ENCODE results near the gene NR1H2.
"Not testable (repeated sequence)": the region's sequence is repeated elsewhere in the genome, so short reads cannot be mapped to it uniquely, and the experiment has no call there.

Gene NR1H2

GRCh38 chr19:50376166-50377050, at the start of gene NR1H2:
Gene NR1H2 (plus strand): TSS chr19:50376457. CDS start chr19:50377606, 1,149 bp downstream.
- DNase-seq = peak; percentile 84

GRCh38 chr19:50327013-50327412, 49.2 kb upstream of the NR1H2 start:
- DNase-seq = no peak

GRCh38 chr19:50327461-50328223, 48.6 kb upstream of the NR1H2 start:
- DNase-seq = no peak

- no peak for DNase-seq
Observed at GRCh38 chr19:50328224-50328872, 47.9 kb upstream of the NR1H2 start.

DNA sequence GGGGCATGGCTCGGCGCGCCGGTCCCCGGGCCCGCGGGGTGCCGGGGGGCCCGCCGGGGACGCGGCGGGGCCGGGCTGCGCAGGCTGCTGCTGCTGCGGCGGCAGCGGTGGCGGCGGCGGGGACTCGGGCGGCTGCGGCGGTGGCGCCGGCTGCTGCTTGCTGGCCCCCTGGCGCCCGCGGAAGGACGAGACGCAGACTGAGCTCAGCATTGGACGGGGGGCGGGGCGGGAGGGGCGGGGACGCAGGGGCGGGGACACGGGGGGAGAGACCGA, 47.4 kb upstream of the NR1H2 start:
- DNase-seq = no peak

DNA sequence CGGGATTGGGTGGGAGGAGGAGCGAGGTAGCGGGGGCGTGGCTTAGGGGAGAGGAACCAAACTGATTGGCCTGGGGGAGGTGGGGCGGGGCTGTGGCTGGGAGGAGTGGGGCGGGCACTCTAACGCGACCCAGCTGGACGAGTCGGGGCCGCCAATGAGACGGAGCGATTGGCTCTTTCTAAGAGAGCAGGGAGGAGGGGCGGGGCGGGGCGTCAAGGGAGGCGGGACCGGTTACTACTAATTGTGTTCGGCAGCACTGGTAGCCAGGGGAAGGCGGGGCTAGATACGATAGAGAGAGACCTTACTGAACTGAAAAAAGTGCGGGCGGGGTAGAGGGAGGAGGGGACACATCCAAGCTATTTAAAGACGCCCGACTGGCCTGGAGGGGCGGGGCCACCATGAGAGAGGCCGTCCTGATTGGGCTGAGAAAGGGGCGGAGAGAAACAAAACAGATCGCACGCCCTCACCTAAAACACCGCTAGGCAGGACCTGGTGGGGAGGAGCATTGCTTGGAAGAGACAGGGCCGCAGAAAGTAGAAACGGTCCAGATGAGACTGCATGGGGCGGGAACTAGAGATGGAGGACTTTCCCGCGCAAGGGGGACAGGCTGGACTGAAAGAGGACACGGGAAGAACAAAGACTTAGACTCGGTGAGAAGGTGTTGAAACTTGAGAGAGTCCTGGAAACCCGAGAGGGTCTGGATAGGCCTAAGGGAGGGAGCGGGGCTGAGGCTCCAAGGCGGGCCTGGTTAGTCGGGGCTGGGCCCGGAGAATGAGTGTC, 46.9 kb upstream of the NR1H2 start, which contains the start of gene KCNC3:
KCNC3 (minus strand) TSS at position 232 of the 780 bp plus-strand sequence. CDS start 295 bp downstream, outside the sequence.
- peak; percentile 17 for DNase-seq

- DNase-seq = not testable (repeated sequence)
Observed at GRCh38 chr19:50329926-50330294, 46.3 kb upstream of the NR1H2 start.

- DNase-seq = no peak
Observed at GRCh38 chr19:50330365-50331078, 45.7 kb upstream of the NR1H2 start.

DNA sequence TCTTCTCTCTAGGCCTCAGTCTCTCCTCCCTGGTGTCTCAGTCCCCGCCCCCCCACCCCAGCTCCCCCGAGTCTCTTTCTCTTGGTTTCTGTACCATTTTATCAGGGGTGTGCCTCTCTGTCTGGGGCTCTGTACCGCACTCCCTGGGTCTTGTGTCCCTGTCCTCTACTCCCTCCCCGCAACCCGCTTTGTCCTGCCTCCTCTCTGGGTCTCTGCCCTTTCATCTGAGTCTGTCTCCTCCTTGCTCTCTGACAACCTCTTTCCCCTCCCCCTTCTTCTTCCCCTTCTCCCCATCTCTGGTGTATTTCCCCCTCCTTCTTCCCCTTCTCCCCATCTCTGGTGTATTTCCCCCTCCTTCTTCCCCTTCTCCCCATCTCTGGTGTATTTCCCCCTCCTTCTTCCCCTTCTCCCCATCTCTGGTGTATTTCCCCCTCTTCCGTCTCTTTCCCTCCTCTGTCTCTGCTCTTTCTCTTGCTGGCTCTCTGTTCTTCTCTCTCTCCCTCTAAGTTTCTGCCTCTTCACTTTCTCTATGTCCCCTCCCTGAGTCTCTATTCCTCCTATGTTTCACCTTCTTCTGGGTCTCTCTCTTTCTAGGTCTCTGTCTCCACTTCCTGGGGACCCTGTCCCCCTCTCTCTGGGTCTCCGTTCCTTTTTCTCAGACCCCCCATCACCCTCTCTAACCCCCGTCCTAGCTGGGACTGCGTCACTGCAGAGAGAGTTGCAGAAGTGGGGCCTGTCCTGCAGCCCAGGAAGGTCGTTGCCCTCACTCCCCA, 44.9 kb upstream of the NR1H2 start:
- DNase-seq = no peak

GRCh38 chr19:50331994-50332243, 44.3 kb upstream of the NR1H2 start:
- no peak for DNase-seq

DNA sequence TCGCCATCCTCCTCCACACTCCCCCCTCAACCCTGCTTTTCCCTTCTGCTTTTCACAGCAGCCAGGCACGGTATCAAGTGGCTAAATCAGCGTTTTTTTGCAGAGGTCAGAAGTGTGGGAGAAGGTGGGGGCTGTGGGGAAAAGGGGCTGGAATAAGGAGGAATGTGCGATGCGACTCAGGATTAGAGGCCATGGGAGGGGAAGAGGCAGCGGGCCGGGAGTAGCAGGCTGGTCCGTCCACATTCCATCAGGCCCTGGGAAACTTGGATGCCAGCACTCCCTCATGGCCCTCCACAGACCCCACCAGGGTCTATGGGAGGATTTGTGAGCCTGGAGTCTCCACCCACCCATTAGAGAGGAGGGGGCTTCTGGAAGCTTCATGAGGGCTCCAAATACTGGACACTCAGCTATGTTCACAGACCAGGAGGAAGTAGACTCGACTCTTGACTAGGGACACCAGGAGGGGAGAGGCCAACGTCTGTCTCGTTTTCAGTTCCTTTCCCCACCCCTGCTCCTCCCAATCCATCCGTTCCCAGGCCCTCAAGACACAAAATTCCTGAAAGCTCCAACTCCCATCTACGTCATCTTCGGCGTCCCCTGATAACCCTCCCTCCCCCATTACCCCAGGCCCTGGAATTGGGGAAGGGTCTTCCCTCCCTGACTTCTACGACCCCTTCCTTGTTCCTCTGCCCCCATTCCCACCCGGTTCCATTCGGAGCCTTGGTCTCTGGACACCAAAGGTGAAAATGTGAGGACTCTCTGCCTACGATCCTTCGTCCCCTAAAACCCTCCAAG, 43.8 kb upstream of the NR1H2 start:
- DNase-seq = no peak

- no peak for DNase-seq
Observed at GRCh38 chr19:50333235-50333736, 43.0 kb upstream of the NR1H2 start.

GRCh38 chr19:50333737-50334617, 42.3 kb upstream of the NR1H2 start:
- peak; percentile 17 for DNase-seq

DNA sequence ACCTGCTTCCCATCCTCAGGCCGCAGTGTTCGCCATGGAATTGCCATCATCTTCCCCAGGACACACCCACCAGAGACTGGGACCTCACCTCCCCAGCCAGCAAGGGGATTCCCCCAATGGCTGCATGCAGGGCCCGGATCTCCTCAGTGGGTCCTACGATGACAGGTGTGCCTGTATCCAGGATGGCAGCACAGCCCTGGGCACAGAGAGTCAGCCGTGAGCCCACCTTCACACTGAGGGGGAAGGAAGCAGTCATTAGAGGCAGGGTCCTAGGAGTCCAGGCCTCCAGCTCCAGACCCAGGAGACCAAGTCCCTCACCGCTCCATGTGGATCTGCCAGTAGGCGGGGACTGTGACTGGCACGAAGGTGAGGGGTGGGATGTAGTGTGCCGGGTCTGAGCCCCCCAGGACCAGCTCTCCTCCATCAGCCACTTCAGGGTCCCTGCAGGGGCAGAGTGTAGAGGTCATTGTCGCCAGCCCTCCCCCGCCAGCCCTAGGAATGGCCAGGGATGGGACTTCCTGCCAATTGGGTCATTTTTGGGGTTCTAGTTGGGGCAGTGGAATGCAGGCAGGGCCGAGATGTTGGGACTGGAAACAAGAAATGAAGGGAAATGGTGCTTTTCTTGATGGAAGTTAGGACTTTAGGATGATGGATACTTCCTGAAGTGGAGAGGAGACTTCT, 41.4 kb upstream of the NR1H2 start:
- no peak for DNase-seq

GRCh38 chr19:50337031-50337430, 39.2 kb upstream of the NR1H2 start:
- DNase-seq = not testable (repeated sequence)

- no peak for DNase-seq
Observed at GRCh38 chr19:50340331-50340730, 35.9 kb upstream of the NR1H2 start.

GRCh38 chr19:50341091-50341564, 35.1 kb upstream of the NR1H2 start:
- no peak for DNase-seq

DNA sequence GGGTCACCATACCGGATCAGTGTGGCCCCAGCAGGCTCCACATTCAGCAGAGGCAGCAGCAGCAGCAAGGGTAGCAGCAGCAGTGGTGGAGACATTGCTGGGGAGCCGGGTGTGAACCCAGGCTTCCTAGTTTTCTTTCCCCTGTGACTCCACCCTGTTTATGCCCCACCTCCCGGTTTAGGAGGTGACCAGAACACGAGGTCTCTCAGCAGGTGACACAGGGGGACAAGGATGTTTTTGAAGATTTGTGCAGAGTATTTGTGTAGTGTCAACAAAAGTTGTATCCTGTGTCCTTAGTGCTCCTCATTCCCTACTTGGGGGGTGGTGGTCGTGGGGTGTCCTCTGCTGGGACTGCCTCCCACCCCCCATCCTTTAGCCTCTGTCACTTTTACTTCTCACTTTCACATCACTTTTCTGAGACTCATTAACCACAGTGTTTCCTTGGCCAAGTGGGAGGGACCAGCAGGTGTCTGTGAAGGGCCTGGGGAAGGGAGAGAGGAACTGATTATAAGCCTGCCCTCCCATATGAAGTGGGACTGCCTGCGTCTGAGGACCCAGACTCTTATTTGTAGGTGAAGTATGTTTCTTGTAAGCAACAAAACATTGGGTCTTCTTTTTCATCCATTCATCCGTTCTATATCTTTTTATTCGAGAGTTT, 31.5 kb upstream of the NR1H2 start:
- DNase-seq = no peak

All from T1000 (cell line).